K562 (cell line): ENCODE results near the gene BAD. TPM values are rescaled to one million over a fixed set of nuclear protein-coding genes. Genes with fewer than 3 reads are reported as not detected.

ENCODE experiments used
- ATF4 ChIP-seq: fragments of 450-650 bp; formaldehyde crosslinking; IDR thresholded peaks from 2 replicates; pipeline ENCODE4 v1.4.0; 2022; ENCODE audit warnings: mild to moderate bottlenecking, moderate library complexity
- ATF7 ChIP-seq: fragments of 450-650 bp; IDR thresholded peaks from 2 replicates; pipeline ENCODE4 v1.7.1; 2014; ENCODE audit warnings: mild to moderate bottlenecking, moderate library complexity
- BCOR ChIP-seq: fragments of 450-650 bp; IDR thresholded peaks from 2 replicates; pipeline ENCODE4 v1.6.1; 2016
- CXXC5 ChIP-seq: fragments of 250-450 bp; sonication (Bioruptor Pico); IDR thresholded peaks from 2 replicates; pipeline ENCODE4 v1.8.0; 2022; ENCODE audit warnings: inconsistent platforms, mild to moderate bottlenecking, moderate library complexity
- GABPB2 ChIP-seq: fragments of 250-450 bp; sonication (Bioruptor Pico); conservative IDR thresholded peaks from 2 replicates; pipeline ENCODE4 v1.5.1; 2021; ENCODE audit warnings: mild to moderate bottlenecking
- GTF2A2 ChIP-seq: IDR thresholded peaks from 2 replicates; pipeline ENCODE4 v1.6.1; 2016; ENCODE audit warnings: mild to moderate bottlenecking, missing genetic modification characterization, missing compliant biosample characterization
- LCOR ChIP-seq: sonication (generic); formaldehyde crosslinking; IDR thresholded peaks from 2 replicates; pipeline ENCODE4 v1.8.0; 2022; ENCODE audit warnings: mild to moderate bottlenecking, missing genetic modification reagents
- MED1 ChIP-seq: sonication (generic); formaldehyde crosslinking; IDR thresholded peaks from 2 replicates; pipeline ENCODE4 v1.8.1; 2023; ENCODE audit warnings: missing genetic modification reagents, borderline replicate concordance
- NFYB ChIP-seq: IDR thresholded peaks from 2 replicates; pipeline ENCODE4 v1.6.1; 2011; ENCODE audit warnings: mild to moderate bottlenecking, moderate library complexity; ENCODE audit not compliant: insufficient read length; ENCODE audit errors: extremely low read depth
- PRPF4 ChIP-seq: fragments of 200-400 bp; formaldehyde crosslinking; IDR thresholded peaks from one replicate; pipeline ENCODE4 v1.6.1; 2017; ENCODE audit warnings: low read length, low read depth, mild to moderate bottlenecking; ENCODE audit not compliant: insufficient read depth, poor library complexity, severe bottlenecking
- STAT5B ChIP-seq: fragments of 250-450 bp; sonication (Bioruptor Pico); IDR thresholded peaks from 2 replicates; pipeline ENCODE4 v1.8.0; 2021; ENCODE audit warnings: mild to moderate bottlenecking, inconsistent platforms
- ZNF197 ChIP-seq: fragments of 200-800 bp; sonication (Bioruptor generic); IDR thresholded peaks from 2 replicates; pipeline ENCODE4 v1.6.1; 2016; ENCODE audit warnings: low read depth, missing genetic modification characterization, missing compliant biosample characterization
- polyA plus RNA-seq, 8 experiments: library from polyadenylated mRNA; depleted of rRNA in 4 of 8; stranded (reverse) in 5 of 8; unstranded in 3 of 8; fragments of >200 nt; fragmentation: Nextera tagmentation in 2 of 8; fragmentation: Illumina TruSeq in 1 of 8; extraction: Ambion mirVana in 2 of 8; extraction: Trizol in 1 of 8; gene quantifications; 2 replicates each; pipeline versions ENCODE4 v1.2.1 to v1.2.3, GENCODE V29; 2011 to 2014; ENCODE audit warnings: inconsistent platforms in 1 of 8, missing spikeins in 1 of 8
- total RNA-seq, 7 experiments: library from RNA; depleted of rRNA in 6 of 7; stranded (reverse); fragments of >200 nt in 6 of 7; fragmentation: Illumina TruSeq in 2 of 7; extraction: Trizol in 2 of 7; gene quantifications; 2 replicates each; pipeline versions ENCODE4 v1.2.1 to v1.2.3, GENCODE V29; 2011 to 2021; ENCODE audit warnings: low replicate concordance in 1 of 7
- TF ChIP-seq, protein P1 (sequence below), 2 experiments: fragments of 450-650 bp; IDR thresholded peaks; 2 replicates each; pipeline ENCODE4 v1.6.1; 2018; ENCODE audit warnings: mild to moderate bottlenecking in 2 of 2, low read depth in 1 of 2; ENCODE audit not compliant: partially characterized antibody in 2 of 2
- TF ChIP-seq, protein P2 (sequence below), 2 experiments: IDR thresholded peaks; 2 replicates each; pipeline ENCODE4 v1.6.1; 2012; ENCODE audit warnings: improper control_type of control experiment in 2 of 2, low read depth in 2 of 2, low read length in 2 of 2, borderline replicate concordance in 1 of 2
- TF ChIP-seq, protein P3 (sequence below), 2 experiments: IDR thresholded peaks; 2 replicates each; pipeline ENCODE4 v1.6.1; 2011; ENCODE audit warnings: borderline replicate concordance in 1 of 2, control low read depth in 1 of 2, low read depth in 1 of 2, low read length in 1 of 2, mild to moderate bottlenecking in 1 of 2, mixed read lengths in 1 of 2, moderate library complexity in 1 of 2; ENCODE audit not compliant: insufficient read depth in 1 of 2, insufficient read length in 1 of 2, poor library complexity in 1 of 2, severe bottlenecking in 1 of 2; ENCODE audit errors: extremely low read depth in 1 of 2
- TF ChIP-seq, protein P4 (sequence below): fragments of 450-650 bp; formaldehyde crosslinking; IDR thresholded peaks from 2 replicates; pipeline ENCODE4 v1.4.0; 2022; ENCODE audit warnings: missing genetic modification characterization

BAD gene
- total and polyA plus RNA-seq, 9 of the 15 experiments (the other 6 are each of a cell fraction or from before 2014, with no cell fraction given) = 0.61 to 45.6 (median 11.8) TPM

DNA sequence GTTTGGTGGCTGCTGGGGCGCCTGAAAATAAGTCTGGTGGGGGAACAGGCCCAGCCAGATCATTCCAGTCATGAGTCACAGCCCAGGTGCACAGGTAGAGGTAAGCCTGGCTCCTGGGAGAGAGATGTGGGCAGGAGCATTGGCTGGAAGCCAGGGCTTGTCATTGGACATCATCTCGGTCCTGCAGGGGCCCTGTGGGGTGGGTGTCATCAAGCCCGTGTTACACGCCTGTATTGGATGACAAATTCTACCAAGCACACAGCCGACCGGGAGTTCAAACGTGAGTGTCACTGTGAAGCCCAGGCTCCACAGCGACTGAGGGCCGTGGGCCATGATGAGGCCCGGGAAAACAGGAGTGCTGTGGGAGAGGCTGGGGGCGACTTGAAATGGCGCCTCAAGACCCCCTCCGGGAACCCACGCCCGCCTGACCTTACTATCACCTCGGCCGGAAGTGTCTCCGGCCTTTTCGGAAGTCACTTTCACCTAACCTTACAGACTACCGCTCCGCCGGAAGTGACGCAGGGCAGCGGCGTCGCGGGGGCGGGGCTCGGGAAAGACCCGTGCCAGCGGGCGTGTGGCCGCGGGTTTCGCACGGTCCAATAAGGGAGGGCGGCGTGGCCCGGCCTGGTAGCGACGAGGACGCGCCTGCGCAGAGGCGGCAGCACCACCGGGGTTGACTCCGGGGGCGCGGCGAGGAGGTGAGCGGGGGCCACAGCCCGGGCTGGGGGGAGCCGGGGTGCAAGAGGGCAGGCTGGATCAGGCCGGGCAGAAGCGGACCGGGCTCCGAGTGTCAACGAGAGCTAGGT is 43.8 kb downstream of the BAD start, which contains the start of gene FKBP2 (continued):
- TF ChIP-seq, protein P1, sequence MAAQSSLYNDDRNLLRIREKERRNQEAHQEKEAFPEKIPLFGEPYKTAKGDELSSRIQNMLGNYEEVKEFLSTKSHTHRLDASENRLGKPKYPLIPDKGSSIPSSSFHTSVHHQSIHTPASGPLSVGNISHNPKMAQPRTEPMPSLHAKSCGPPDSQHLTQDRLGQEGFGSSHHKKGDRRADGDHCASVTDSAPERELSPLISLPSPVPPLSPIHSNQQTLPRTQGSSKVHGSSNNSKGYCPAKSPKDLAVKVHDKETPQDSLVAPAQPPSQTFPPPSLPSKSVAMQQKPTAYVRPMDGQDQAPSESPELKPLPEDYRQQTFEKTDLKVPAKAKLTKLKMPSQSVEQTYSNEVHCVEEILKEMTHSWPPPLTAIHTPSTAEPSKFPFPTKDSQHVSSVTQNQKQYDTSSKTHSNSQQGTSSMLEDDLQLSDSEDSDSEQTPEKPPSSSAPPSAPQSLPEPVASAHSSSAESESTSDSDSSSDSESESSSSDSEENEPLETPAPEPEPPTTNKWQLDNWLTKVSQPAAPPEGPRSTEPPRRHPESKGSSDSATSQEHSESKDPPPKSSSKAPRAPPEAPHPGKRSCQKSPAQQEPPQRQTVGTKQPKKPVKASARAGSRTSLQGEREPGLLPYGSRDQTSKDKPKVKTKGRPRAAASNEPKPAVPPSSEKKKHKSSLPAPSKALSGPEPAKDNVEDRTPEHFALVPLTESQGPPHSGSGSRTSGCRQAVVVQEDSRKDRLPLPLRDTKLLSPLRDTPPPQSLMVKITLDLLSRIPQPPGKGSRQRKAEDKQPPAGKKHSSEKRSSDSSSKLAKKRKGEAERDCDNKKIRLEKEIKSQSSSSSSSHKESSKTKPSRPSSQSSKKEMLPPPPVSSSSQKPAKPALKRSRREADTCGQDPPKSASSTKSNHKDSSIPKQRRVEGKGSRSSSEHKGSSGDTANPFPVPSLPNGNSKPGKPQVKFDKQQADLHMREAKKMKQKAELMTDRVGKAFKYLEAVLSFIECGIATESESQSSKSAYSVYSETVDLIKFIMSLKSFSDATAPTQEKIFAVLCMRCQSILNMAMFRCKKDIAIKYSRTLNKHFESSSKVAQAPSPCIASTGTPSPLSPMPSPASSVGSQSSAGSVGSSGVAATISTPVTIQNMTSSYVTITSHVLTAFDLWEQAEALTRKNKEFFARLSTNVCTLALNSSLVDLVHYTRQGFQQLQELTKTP (IDR thresholded peaks at IDR 0.05; ENCODE audit: low read depth in 1 of 2, partially characterized antibody in 2 of 2) = peak in 1 of 2 experiments; percentile 37
- TF ChIP-seq CXXC5 = peak; percentile 95
- TF ChIP-seq PRPF4 = no peak
- TF ChIP-seq STAT5B = no peak
- TF ChIP-seq GTF2A2 (tag) = no peak
- no peak for TF ChIP-seq GABPB2
- TF ChIP-seq ZNF197 (CRISPR knock-in tag) = no peak
- peak; percentile 26 for TF ChIP-seq NFYB
- TF ChIP-seq, protein P2, sequence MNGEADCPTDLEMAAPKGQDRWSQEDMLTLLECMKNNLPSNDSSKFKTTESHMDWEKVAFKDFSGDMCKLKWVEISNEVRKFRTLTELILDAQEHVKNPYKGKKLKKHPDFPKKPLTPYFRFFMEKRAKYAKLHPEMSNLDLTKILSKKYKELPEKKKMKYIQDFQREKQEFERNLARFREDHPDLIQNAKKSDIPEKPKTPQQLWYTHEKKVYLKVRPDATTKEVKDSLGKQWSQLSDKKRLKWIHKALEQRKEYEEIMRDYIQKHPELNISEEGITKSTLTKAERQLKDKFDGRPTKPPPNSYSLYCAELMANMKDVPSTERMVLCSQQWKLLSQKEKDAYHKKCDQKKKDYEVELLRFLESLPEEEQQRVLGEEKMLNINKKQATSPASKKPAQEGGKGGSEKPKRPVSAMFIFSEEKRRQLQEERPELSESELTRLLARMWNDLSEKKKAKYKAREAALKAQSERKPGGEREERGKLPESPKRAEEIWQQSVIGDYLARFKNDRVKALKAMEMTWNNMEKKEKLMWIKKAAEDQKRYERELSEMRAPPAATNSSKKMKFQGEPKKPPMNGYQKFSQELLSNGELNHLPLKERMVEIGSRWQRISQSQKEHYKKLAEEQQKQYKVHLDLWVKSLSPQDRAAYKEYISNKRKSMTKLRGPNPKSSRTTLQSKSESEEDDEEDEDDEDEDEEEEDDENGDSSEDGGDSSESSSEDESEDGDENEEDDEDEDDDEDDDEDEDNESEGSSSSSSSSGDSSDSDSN (IDR thresholded peaks at IDR 0.05; ENCODE audit: borderline replicate concordance in 1 of 2, low read depth in 2 of 2, low read length in 2 of 2) = no peak
- TF ChIP-seq, protein P3, sequence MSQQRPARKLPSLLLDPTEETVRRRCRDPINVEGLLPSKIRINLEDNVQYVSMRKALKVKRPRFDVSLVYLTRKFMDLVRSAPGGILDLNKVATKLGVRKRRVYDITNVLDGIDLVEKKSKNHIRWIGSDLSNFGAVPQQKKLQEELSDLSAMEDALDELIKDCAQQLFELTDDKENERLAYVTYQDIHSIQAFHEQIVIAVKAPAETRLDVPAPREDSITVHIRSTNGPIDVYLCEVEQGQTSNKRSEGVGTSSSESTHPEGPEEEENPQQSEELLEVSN (IDR thresholded peaks at IDR 0.05; ENCODE audit: borderline replicate concordance in 1 of 2, extremely low read depth in 1 of 2, insufficient read depth in 1 of 2, insufficient read length in 1 of 2, low read depth in 1 of 2, low read length in 1 of 2, poor library complexity in 1 of 2, severe bottlenecking in 1 of 2) = peak in 1 of 2 experiments; percentile 61
- TF ChIP-seq MED1 = no peak
- TF ChIP-seq, protein P4, sequence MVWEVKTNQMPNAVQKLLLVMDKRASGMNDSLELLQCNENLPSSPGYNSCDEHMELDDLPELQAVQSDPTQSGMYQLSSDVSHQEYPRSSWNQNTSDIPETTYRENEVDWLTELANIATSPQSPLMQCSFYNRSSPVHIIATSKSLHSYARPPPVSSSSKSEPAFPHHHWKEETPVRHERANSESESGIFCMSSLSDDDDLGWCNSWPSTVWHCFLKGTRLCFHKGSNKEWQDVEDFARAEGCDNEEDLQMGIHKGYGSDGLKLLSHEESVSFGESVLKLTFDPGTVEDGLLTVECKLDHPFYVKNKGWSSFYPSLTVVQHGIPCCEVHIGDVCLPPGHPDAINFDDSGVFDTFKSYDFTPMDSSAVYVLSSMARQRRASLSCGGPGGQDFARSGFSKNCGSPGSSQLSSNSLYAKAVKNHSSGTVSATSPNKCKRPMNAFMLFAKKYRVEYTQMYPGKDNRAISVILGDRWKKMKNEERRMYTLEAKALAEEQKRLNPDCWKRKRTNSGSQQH (CRISPR knock-in tag) = no peak
- no peak for TF ChIP-seq BCOR
- TF ChIP-seq LCOR (CRISPR knock-in tag) = peak; percentile 79; the same call in 1 of the 2 replicates
- TF ChIP-seq ATF4 (CRISPR knock-in tag) = 0 out of 2 replicates have a peak, but pooled peaks have one; percentile 5
- peak; percentile 73 for TF ChIP-seq ATF7
